Measurements from ENCODE around the gene HACD3. TPM values are rescaled to one million over a fixed set of nuclear protein-coding genes. Genes with fewer than 3 reads are reported as not detected.

HACD3 gene
- total and polyA plus RNA-seq, 2 of the 13 experiments (the other 11 are each of a cell fraction or from before 2014, with no cell fraction given): 73.6 to 161 TPM

DNA sequence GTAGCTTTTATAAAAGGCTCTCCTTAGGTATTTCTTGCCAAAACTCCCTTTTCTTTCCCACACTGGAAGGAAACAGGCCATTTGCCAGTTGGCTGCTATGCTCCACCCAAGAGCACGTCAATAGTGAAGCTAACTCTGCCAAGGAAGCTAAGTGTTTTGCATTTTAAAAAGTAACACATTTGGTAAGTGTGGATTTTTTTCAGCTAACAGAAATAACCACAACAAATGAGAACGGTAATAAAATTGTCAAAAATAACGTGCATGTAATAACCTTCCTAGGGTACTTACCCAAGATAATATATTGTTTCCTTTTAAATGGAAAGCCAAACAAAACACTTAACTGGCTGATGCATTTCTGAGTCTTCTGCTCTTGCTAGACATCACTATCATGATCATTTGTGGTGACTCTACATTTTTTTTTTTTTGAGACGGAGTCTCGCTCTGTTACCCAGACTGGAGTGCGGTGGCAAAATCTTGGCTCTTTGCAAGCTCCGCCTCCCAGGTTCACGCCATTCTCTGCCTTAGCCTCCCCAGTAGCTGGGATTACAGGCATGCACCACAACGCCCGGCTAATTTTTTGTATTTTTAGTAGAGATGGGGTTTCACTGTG is 17.4 kb upstream of the HACD3 start:
- Histone ChIP-seq H3K27ac (ENCODE audit: extremely low read length, insufficient read depth, low read length) (no peak overlapping the region), H3K36me3 (replicated peaks in 1 of 2; ENCODE audit: control insufficient read depth in 1 of 2, insufficient read depth in 2 of 2, low read length in 2 of 2) (peaks cover 2 to 29% of the 10 kb centered on the region in 2 experiments; a peak in 3 of 5 replicates), H3K9ac (ENCODE audit: insufficient read depth, low read depth, low read length) (no peak overlapping the region), H2AFZ (ENCODE audit: low read length) (no peak overlapping the region), H3K27me3 (ENCODE audit: control insufficient read depth in 1 of 2, insufficient read depth in 2 of 2, low read length in 2 of 2) (no peaks in the 10 kb centered on the region; a peak in 1 of 5 replicates), H3K9me3 (ENCODE audit: low read length) (no peaks in the 10 kb centered on the region), H4K20me1 (ENCODE audit: insufficient read depth, low read length) (no peaks in the 10 kb centered on the region), H3K4me3 (replicated peaks in 1 of 3; ENCODE audit: insufficient read depth in 1 of 3, low read depth in 2 of 3, low read length in 3 of 3) (no peak overlapping the region), H3K79me2 (ENCODE audit: insufficient read depth, low read length) (peaks cover 22% of the 10 kb centered on the region), H3K4me2 (ENCODE audit: low read depth, low read length) (no peak overlapping the region), H3K4me1 (ENCODE audit: insufficient read depth, low read length) (peaks cover 24% of the 10 kb centered on the region)
- CTCF ChIA-PET (ENCODE audit: low intra/inter-chr PET ratio, low total read pairs): no interaction called here
- BruUV-seq (replicated peaks): no TSS peak
- ATAC-seq (no peak), FAIRE-seq (no peak), DNase-seq (ENCODE audit: low spot score) (no peak)
- no peak for TF ChIP-seq BCL6 (CRISPR knock-in tag; IDR thresholded peaks at IDR 0.05)
- no peak for TF ChIP-seq DMAP1 (CRISPR knock-in tag; IDR thresholded peaks at IDR 0.05)
- TF ChIP-seq E2F2 (CRISPR knock-in tag; IDR thresholded peaks at IDR 0.05; ENCODE audit: borderline replicate concordance): no peak
- TF ChIP-seq FIP1L1 (IDR thresholded peaks at IDR 0.05; ENCODE audit: borderline replicate concordance, insufficient read depth, low read depth, low read length): no peak
- TF ChIP-seq FOXP1 (IDR thresholded peaks at IDR 0.05): no peak
- TF ChIP-seq FOXP1 (CRISPR knock-in tag; IDR thresholded peaks at IDR 0.05): no peak
- no peak for TF ChIP-seq MAFF (IDR thresholded peaks at IDR 0.05; ENCODE audit: low read depth, low read length)
- TF ChIP-seq GATAD1 (CRISPR knock-in tag; IDR thresholded peaks at IDR 0.05): no peak
- no peak for TF ChIP-seq KDM5A (IDR thresholded peaks at IDR 0.05; ENCODE audit: borderline replicate concordance, low read length)
- TF ChIP-seq, protein P1, sequence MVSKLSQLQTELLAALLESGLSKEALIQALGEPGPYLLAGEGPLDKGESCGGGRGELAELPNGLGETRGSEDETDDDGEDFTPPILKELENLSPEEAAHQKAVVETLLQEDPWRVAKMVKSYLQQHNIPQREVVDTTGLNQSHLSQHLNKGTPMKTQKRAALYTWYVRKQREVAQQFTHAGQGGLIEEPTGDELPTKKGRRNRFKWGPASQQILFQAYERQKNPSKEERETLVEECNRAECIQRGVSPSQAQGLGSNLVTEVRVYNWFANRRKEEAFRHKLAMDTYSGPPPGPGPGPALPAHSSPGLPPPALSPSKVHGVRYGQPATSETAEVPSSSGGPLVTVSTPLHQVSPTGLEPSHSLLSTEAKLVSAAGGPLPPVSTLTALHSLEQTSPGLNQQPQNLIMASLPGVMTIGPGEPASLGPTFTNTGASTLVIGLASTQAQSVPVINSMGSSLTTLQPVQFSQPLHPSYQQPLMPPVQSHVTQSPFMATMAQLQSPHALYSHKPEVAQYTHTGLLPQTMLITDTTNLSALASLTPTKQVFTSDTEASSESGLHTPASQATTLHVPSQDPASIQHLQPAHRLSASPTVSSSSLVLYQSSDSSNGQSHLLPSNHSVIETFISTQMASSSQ (IDR thresholded peaks at IDR 0.05; ENCODE audit: low read depth): no peak
- TF ChIP-seq, protein P1 (CRISPR knock-in tag; IDR thresholded peaks at IDR 0.05; ENCODE audit: borderline replicate concordance): no peak
- in situ Hi-C loops (cut with HindIII; ENCODE audit: extremely low pct_ligation_motif_present, low pct_unique_long_range_greater_than_20kb) (no loop called here), intact Hi-C loops (cut with micrococcal nuclease; ENCODE audit: unreplicated experiment) (no loop called here)
- WGBS (ENCODE audit: low lambda C conversion rate): 86% methylated on average over 10 of the region's 10 CpGs
- POLR2A ChIA-PET: interaction anchor here (1.5 kb wide), 1 partner anchor 18 kb away, joined by 7 read pairs; the partner anchor contains the start of gene HACD3

All from HepG2 (cell line).